Stimulated activated naive CD8-positive, alpha-beta T cell treated with anti-CD3 and anti-CD28 coated beads, Interleukin-15, Interleukin-2, amounts not matched to agents 100 U/mL and 50 U/mL, for 24 hours (primary cell): ENCODE results near the gene ADAMTS4.

Experiments used
- ATAC-seq: fragments of 150-1000 bp; cut with Tn5 transposase; one replicate; pipeline ENCODE4 v1.10.0; 2021
- DNase-seq: peaks from one replicate; pipeline ENCODE4 v3.0.0; 2021

The ADAMTS4 gene

DNA sequence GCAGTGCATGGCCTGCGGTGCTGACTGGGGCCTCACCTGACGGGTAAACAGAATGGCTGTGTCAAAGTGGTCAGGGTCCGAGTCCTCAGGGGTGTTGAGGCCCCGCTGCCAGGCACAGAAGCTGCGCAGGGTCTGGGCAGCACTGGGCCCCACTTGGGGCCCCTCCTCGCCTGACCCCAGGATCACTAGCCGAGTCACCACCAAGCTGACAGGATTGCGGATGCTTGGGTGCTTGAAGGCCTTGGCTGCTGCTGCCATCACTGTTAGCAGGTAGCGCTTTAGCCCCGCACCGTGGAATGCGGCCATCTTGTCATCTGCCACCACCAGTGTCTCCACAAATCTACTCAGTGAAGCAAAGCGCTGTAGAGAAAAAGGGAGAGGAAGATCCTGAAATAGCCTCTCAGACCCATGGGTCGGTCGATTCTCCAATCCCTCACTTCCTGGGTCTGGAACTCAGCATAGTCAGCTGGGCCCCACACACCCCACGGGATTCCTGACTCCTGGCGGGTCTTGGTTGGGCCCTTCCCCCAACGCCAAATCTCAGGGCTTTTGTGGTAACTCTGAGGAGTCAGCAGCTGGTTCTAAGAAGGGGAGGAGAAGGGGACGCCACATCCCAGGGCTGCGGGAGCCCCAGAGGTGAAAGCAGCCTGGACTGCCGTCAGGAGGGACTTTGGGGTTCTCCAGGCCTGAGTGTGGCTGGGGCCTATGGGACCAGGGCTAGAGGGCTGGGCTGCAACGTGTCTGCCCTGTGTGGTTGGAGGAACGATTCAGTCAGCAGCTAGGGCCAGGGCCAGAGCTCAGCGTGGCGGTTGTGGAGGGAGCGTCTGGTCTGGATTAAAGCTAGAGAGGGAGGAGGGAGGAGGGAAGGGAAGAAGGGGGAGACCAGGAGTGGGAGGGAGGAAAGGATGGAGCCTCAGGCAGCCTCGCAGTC, 2.1 kb downstream of the ADAMTS4 start:
- DNase-seq (no peak), ATAC-seq (no peak)

DNA sequence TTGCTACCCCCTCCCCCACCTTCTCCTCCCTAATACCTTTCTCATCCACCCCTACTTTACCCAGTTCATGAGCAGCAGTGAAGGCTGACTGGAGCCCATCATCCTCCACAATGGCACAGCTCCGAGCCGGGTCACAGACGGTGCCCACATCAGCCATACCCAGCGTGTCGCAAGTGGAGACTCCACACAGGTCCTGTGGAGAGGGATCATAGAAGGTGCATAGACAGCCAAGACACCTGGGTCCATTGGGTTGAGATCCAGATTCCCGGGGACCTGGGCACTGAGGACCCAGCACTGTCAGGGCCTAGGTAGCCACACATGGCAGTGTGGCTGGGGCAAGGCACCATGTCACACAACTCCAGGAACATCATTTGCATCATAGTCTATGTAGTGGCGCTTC, 2.7 kb downstream of the ADAMTS4 start:
- no peak for ATAC-seq

DNA sequence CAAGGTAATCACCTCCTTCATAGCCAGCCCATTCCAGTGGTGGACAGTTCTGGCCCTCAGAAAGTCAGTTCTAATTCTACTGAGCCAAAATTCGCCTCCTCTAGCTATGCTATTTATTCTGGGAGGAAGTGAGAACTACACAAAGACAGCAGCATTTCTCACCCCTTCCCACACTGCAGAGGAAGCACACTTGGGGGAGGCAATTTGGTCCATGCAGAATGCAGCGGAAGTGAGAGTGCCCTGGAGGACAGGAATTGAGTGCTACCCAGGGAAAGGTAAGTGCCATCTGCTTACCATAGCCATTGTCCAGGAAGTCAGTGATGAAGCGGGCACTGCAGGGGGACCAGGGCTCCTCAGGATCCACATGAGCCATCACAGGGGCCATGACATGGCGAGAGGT, 3.7 kb downstream of the ADAMTS4 start:
- ATAC-seq (no peak), DNase-seq (no peak)

More for the DNA sequence above, 2.7 kb downstream of the ADAMTS4 start:
- DNase-seq: no peak

DNA sequence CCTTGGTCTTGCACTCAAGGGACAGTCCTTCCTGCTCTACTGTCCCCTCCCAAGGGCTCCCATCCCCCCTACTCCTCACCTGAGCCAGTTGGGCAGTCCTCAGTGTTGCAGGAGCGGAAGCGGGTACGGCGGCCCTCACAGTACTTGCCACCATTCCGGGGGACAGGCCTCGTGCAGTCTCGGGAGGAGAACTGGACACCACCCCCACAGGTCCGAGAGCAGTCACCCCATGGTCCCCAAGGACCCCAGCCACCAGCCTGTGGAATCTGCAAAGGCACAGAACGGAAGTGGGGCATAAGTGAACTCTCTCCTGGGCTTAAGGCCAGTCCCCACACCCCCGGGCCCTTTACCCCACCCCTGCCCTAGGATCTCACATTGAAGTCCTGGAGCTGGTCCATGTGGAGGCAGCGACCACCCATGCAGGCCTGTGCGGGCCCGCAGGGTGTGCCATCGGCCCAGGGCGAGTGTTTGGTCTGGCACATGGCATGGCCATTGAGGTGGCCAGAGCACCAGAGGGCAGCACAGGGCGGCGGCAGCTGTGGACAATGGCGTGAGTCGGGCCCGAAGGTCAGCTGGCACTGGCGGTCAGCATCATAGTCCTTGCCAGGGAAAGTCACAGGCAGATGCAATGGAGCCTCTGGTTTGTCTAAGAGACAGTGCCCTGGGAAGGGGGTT, 5.2 kb downstream of the ADAMTS4 start:
- ATAC-seq: no peak
- DNase-seq: no peak

DNA sequence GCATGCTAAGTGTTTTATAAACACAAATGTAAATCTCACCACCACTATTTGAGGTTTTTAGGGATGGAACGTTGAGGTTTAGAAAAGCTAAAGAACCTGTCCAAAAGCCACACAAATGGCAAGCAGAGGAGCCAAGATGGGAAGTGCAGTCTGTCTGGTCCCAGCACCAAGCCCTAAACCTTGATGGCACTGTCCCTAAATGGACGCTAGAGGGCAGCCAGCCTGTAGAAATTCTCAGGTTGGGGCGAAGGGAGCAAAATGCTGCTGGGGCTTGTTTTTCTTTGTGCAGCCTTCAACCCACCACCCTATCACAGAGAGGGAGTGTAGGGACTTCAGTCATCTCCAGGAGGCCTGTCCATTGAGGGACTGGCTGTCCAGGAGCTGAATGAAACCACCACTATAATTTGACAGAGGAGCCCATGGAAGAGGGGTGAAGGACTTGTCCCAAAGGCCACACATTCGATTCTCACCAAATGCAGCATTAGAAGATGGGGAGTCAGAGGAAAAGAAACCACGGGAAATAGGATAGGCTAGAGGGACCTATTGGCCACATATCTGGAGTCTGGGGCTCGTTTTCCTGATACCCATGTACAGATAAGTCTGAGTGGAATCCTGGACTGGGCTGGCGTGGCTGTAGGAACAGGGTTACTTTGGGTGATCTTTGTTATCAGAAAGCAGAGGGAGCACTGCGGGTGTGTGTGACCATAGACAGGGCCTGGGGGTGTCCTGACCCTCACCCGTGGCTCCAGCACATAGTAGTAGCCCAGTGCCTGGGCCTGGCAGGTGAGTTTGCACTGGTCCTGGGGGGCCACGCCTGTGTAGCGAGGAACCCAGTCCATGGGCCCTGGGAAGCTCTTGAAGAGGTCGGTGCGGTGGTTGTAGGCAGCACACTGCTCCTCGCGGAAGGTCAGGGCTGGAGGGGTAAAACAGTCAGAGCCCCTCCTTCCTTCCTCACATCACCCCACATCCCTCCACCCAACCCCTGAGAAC, 6.1 kb downstream of the ADAMTS4 start:
- peak; percentile 82 for ATAC-seq

DNA sequence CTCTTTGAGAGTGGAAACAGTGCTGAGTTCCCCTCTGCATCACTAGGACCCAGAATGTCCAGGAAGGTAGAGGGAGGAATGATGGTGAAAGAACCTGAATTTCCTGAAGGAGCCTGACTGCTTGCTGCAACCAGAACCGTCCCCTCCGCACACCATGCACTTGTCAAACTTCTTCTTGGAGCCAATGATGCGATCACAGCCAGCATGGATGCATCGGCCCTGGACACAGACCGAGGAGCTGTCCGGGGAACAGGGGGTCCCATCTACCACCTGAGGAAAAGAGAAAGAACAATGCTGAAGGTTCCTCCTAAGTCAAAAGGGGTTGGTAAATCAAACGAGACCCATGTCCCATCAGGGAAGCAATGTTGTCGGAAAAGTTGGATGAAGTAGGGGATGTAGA, 6.9 kb downstream of the ADAMTS4 start:
- ATAC-seq (no peak), DNase-seq (no peak)

More for the DNA sequence above, 6.1 kb downstream of the ADAMTS4 start:
- peak; percentile 67 for DNase-seq

DNA sequence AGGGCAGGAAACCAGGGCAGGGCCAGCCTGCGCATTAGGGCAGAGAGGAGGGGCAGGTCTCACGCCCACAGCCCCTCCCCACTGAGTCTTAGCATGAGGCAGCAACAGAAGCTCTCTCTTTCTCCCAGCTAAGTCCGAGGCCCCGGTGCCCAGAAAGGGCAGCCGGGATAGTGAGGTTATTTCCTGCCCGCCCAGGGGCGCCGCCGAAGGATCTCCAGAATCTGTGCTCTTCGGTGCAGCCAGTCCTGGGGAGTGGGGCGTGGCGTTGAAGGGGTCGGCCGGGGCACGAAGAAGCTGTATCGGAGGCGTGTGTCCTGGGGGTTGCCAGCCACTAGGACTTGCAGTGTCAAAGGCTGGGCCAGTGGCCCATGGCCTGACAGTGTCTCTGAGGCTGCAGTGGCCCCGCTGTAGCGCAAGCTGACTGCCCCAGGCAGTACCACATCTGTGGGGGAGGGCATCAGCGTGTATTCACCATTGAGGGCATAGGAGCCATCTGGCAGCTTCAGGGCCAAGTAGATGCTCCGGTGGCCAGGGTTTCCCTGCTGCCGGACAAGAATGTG, 7.8 kb downstream of the ADAMTS4 start:
- no peak for DNase-seq
- ATAC-seq: no peak

DNA sequence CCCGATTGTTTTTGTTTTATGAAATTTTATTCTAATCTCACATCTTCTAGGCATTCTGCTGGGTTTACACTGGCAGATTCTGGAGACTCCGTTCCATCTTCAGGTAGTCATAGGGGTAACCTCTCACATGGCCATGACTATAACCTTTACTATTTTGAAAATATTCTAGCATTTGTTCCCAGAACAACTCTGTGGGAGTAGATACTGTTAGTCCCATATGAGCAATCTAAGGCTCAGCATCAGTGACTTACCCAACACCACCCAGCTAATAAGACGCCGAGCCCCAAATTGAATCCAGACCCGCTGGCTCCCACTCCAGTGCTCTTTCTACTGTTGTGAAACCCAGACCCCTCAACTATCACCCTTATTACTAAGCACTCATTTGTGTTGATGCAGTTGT, 9.8 kb downstream of the ADAMTS4 start:
- DNase-seq: no peak
- ATAC-seq: no peak

DNA sequence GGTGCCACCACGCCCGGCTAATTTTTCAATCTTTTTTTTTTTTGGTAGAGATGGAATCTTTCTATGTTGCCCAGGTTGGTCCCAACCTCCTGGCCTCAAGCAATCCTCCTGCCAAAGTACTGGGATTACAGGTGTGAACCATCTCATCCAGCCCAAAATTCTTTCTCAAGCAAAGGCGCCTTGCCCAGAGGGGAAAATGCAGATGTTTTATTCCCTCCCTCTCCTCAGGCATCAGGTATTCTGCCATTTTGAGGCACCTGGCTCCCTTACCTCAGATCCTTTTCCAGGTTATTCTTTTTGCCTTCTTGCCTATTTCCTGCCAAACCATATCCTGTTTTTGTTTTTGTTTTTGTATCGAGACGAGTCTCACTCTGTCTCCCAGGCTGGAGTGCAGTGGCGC, 10.5 kb downstream of the ADAMTS4 start:
- no peak for DNase-seq
- no peak for ATAC-seq

DNA sequence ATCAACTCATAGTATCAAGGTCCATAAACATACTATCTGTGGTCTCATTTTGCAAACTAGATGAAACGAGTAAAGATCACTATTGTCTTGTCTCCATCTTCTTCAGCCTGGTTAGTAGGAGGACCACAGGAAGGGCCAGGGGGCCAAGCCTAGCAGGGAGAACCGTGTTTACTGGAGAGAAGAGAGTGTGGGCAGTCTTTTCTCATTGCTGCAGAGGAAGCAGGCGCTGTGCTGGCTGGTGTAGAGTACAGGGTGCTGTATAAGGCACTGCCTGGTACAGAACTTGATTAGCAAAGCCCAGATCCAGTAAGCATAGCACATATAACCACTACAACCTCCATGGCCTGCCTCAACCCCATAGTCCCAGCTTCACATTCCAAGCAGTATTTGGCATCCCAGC, 11.5 kb downstream of the ADAMTS4 start:
- DNase-seq (no peak), ATAC-seq (no peak)

DNA sequence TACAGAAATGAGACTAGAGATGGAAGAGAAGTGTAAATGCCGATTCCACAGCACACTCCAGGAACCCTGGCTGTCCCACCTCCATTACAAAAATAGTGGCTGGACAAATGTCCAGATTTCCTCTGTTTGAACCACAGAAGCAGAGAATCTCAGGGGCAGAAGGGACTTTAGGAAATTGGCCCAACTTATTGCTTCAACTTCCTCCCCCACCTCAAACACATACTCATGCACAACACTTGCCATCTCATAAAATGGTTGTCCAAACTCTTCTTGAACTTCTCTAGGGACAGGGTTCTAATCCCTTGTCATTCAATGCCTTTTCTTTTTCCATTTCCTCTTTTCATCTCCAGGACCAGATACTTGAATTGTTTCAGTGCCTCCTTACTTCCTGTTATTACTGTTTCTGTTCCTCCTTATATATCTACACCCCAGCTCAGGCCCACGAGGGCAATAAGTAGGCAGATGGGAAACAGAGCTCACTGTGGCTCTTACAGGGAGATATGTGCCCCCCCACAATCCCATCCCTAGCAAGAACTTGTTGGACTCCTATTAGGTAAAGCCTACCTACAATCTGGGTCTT, 13.0 kb downstream of the ADAMTS4 start:
- DNase-seq (no peak), ATAC-seq (no peak)

DNA sequence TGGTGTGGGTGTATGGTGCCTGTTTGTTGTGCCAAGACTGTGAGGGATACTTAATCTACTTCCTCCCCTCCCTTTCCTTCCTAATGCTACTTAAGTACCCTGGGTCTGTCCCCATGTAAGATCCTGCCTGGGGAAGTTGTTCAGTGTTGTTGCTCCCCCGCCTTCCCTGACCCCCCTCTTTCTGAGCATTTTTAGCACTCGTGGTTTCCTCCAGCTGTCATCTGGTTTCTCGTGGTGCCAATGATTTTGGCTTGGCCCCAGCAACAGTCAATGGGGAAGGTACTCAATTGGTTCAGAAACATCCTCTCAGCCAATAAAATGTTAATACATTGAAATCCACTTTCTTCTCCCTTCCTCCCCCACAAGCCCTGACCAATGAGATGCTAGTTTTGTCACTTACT, 13.6 kb downstream of the ADAMTS4 start:
- DNase-seq (peak; percentile 71), ATAC-seq (peak; percentile 61)

DNA sequence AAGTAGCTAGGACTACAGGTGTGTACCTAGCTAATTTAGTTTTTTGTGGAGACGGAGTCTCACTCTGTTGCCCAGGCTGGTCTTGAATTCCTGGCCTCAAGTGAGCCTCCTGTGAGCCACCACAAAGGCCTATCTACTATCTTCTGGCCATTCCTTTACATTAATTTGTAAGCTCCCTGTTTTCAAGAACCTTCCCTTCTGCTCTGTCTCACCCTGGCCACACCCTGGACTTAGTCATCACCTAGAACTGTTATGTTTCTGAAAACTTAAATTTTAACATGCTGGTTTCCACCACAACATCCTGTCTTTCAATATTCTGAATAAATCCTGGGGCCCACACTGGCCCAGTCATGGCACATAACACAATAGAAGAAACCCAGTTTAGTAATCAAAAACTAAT, 16.6 kb downstream of the ADAMTS4 start:
- peak; percentile 69 for ATAC-seq
- peak; percentile 58 for DNase-seq

DNA sequence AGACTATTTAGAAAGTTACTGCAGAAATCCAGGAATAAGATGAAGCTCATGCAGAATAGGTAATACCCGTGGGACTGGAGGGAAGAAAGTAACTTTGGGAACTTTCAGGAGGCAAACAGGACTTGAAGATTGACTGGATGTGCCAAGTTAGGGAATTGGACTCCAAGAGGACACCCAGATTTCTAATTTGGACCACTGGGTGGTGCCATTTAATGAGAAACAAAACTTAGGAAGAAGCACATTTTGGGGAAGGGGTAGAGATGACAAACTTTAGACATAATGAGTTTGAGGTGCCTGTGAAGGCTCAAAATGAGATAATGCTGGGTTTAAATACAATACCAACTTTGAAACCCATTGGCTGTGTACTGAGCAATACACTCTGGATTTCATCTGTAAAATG, 18.2 kb downstream of the ADAMTS4 start:
- DNase-seq (no peak), ATAC-seq (no peak)

DNA sequence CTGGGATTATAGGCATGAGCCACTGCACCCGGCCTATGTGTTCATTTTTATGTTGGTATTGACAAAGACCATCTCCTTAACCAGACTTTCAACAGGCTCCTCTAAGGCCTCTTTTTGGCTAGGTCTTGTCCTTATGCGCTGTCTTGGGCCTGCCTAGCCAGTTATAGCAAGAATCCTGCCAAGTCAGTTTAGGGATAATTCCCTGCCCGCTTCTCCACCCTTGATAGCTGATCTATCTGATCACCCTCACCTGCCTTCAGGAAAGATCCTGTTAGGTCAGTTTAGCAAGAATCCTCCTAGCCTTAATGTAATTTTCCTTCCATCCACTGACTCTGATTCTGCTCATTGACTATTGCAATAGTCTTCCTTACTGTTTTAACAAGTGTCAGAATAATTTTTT, 19.2 kb downstream of the ADAMTS4 start:
- no peak for ATAC-seq
- no peak for DNase-seq

DNA sequence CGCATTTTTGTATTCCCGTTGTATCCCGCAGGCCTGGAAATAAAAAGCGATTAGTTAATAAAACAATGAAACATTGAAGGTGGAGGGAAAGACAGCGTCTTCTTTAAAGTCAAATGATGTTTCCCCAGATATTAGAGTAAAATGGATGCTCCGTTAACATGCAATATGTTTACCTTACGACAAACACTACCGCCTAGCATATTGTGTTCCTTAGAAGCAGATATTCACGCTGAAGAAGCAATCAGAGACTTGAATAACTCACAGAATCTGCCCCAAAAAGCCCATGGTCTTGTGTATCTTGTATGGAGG, 21.0 kb downstream of the ADAMTS4 start:
- ATAC-seq: no peak
- DNase-seq: no peak

DNA sequence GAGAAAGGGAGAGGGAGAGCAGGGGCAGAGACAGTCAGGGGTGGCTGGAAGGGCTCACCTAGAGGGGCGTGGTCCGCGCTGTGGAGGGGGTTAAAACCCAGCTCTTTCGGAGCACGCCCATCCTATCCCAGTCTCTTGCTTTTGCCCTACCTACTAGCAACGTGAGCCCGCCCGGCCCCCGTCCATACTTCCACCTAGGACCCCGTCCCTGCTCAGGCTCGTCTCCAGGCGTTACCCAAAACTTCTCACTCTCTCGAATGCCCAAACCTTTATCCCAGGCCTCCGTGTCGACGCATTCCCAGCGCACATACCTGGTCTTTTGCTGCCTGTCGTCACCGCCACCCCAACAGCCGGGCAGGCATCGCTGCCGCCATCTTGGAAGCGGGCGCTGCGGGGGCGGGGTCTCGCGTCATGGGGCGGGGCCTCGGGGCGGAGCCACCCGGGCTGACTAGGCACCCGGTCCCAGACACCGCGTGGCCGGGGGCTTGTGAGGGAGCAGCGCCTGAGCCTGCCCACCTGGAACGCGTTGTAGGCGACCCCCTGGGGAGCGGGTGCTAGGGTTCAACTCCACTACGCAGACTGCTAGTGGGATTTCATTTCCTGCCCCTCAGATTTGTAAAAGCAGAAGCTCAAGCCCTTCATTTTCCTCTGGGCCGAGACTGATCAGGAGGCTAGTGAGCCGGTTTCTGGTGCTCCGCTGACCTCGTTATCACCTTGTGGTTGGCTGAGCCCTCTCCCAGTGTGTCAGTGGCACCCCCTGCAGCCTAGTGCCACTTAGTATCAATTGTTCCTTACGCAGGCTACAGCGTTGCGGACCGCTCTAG, 21.5 kb downstream of the ADAMTS4 start, which contains the start of gene B4GALT3:
Gene B4GALT3, minus strand, starts transcription at position 396 of the 824 bp plus-strand sequence. CDS start 1,447 bp downstream, outside the sequence.
- peak; percentile 88 for ATAC-seq
- peak; percentile 98 for DNase-seq

DNA sequence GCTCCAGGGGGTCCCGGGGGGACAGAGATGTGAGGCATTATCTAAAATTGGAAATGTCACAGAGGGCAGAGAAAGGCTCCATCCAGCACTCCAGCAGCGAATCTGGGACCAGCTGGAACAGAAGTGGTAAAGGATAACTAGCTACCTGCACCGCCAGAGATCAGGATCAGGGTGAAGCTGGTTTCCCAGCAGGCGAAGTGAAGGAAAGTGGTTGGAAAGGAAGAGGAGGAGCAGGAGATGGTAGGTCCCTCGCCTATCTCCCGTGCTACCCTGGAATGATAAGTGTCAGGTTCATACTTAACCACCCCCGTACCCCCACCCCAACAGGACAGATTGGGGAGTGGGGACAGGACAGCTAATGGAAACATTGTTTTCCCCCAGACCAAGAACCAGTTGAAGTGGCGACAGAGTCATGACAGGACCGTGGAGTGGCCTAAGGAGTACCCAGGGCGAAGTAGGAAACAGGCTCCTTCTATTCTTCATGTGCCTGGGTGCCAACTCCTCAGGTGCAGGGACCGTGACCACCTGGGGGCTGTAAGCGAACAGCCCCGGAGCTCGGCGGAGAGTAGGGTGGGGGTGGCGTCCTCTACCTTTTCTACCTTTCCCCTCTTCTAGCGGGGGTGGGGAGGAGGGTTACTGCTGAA, 22.3 kb downstream of the ADAMTS4 start:
- no peak for ATAC-seq
- DNase-seq: no peak

DNA sequence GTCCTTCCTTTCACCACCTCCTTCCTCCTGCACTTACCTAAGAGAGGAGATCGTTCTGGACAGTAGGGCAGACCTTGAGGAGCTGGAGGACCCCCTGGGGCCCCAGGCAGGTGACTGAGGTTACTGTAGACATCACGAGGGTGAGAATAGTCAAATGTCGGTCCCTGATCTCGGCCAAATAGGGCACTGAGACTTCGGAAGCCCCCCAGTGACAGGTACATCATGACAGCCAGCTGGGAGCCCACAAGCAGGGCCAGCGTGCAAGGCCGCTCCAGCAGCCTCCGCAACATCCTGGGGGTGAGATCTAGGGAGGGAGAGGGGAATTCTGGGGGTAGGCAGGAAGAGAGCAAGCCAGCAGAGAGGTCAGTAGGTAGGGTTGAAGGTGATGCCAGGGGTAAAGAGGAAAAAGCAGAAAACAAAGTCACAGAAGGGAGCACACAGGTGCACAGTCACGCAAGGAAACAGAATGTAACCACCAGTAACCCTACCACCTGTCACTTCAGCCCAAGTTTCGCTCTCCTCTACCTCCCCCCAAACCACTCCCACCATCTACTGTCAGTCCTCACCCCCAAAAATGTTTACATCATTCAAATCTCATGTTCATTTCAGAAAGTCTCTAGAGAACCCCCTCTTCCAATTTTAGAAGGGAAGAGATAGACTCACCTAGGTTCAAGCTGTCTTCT, 22.9 kb downstream of the ADAMTS4 start:
- no peak for ATAC-seq
- no peak for DNase-seq

DNA sequence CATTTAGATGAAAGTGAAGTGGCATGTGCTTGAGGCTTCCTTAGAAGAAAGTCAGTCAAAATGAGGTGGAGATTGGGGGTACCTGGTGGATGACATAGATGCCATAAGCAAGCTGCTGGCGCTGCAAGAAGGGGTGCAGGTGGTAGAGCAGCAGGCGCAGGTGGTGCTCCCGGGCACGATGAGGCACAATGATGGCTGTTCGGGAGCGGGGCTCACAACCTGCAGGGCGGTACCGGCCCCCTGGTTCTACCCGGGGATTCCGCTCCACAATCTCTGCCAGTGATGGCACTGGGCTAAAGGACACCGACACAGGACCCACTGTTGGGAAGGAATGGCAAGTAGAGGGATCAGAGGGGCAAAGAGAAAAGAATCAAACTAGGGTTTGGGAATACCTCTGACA, 23.9 kb downstream of the ADAMTS4 start:
- ATAC-seq: no peak
- no peak for DNase-seq
